Neural cell (in vitro differentiated cells): ENCODE data around the gene RNF217.

Experiments
- EP300 ChIP-seq: fragments of 450-650 bp; conservative IDR thresholded peaks from 2 replicates; pipeline ENCODE4 v1.6.1; 2014; ENCODE audit warnings: antibody characterized with exemption, mild to moderate bottlenecking, moderate library complexity; ENCODE audit not compliant: poor library complexity, severe bottlenecking
- EZH2 ChIP-seq: fragments of 200-600, 300-800 bp; shearing (Covaris generic), sonication (generic); IDR thresholded peaks from 2 replicates; pipeline ENCODE4 v1.6.1; 2014; ENCODE audit warnings: antibody characterized with exemption, low read length, borderline replicate concordance, mild to moderate bottlenecking; ENCODE audit not compliant: insufficient read depth, poor library complexity, severe bottlenecking
- MXI1 ChIP-seq: fragments of 450-650 bp; conservative IDR thresholded peaks from 2 replicates; pipeline ENCODE4 v1.6.1; 2014; ENCODE audit warnings: antibody characterized with exemption, mild to moderate bottlenecking; ENCODE audit not compliant: poor library complexity, severe bottlenecking
- POLR2AphosphoS5 ChIP-seq: IDR thresholded peaks from 2 replicates; pipeline ENCODE4 v1.6.1; 2012
- RAD21 ChIP-seq: fragments of 450-650 bp; conservative IDR thresholded peaks from 2 replicates; pipeline ENCODE4 v1.6.1; 2014; ENCODE audit warnings: antibody characterized with exemption, mild to moderate bottlenecking, moderate library complexity
- SMC3 ChIP-seq: fragments of 450-650 bp; conservative IDR thresholded peaks from 2 replicates; pipeline ENCODE4 v1.6.1; 2014; ENCODE audit warnings: antibody characterized with exemption, mild to moderate bottlenecking, moderate library complexity; ENCODE audit not compliant: poor library complexity
- TAF1 ChIP-seq: IDR thresholded peaks from 2 replicates; pipeline ENCODE4 v1.6.1; 2012; ENCODE audit warnings: low read depth
- TF ChIP-seq, protein P1 (sequence below): fragments of 450-650 bp; IDR thresholded peaks from 2 replicates; pipeline ENCODE4 v1.5.1; 2014; ENCODE audit warnings: antibody characterized with exemption, mild to moderate bottlenecking, moderate library complexity; ENCODE audit not compliant: poor library complexity, severe bottlenecking
- TF ChIP-seq, protein P2 (sequence below): IDR thresholded peaks from 2 replicates; pipeline ENCODE4 v1.6.1; 2012; ENCODE audit warnings: borderline replicate concordance

DNA sequence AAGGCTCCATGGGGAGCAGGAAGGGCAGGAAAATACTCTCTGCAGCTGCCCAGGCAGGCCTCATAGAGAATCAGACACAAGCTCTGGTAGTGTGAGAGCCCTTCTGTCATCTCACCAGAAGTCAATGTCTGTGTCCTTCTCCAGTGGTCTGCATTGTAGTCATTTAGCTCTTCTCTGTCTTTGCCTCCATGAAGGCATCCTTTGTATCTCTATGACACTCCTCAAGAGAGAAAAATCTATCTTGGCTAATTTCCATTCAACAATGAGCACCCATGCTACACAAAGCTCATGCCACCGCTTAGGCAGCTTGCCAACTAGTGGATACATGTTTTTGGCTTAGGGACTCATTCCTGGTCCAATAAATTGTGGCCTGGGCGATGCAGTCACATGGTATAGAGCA lies 92.1 kb downstream of the RNF217 start:
- TF ChIP-seq, protein P1, sequence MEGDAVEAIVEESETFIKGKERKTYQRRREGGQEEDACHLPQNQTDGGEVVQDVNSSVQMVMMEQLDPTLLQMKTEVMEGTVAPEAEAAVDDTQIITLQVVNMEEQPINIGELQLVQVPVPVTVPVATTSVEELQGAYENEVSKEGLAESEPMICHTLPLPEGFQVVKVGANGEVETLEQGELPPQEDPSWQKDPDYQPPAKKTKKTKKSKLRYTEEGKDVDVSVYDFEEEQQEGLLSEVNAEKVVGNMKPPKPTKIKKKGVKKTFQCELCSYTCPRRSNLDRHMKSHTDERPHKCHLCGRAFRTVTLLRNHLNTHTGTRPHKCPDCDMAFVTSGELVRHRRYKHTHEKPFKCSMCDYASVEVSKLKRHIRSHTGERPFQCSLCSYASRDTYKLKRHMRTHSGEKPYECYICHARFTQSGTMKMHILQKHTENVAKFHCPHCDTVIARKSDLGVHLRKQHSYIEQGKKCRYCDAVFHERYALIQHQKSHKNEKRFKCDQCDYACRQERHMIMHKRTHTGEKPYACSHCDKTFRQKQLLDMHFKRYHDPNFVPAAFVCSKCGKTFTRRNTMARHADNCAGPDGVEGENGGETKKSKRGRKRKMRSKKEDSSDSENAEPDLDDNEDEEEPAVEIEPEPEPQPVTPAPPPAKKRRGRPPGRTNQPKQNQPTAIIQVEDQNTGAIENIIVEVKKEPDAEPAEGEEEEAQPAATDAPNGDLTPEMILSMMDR: no peak
- TF ChIP-seq POLR2AphosphoS5: no peak
- no peak for TF ChIP-seq EP300
- TF ChIP-seq, protein P2, sequence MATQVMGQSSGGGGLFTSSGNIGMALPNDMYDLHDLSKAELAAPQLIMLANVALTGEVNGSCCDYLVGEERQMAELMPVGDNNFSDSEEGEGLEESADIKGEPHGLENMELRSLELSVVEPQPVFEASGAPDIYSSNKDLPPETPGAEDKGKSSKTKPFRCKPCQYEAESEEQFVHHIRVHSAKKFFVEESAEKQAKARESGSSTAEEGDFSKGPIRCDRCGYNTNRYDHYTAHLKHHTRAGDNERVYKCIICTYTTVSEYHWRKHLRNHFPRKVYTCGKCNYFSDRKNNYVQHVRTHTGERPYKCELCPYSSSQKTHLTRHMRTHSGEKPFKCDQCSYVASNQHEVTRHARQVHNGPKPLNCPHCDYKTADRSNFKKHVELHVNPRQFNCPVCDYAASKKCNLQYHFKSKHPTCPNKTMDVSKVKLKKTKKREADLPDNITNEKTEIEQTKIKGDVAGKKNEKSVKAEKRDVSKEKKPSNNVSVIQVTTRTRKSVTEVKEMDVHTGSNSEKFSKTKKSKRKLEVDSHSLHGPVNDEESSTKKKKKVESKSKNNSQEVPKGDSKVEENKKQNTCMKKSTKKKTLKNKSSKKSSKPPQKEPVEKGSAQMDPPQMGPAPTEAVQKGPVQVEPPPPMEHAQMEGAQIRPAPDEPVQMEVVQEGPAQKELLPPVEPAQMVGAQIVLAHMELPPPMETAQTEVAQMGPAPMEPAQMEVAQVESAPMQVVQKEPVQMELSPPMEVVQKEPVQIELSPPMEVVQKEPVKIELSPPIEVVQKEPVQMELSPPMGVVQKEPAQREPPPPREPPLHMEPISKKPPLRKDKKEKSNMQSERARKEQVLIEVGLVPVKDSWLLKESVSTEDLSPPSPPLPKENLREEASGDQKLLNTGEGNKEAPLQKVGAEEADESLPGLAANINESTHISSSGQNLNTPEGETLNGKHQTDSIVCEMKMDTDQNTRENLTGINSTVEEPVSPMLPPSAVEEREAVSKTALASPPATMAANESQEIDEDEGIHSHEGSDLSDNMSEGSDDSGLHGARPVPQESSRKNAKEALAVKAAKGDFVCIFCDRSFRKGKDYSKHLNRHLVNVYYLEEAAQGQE: no peak
- no peak for TF ChIP-seq TAF1
- no peak for TF ChIP-seq EZH2
- TF ChIP-seq MXI1: no peak
- no peak for TF ChIP-seq RAD21
- no peak for TF ChIP-seq SMC3
